H1 (cell line): ENCODE measurements around the gene SLC18A3. TPM values are rescaled to one million over a fixed set of nuclear protein-coding genes. Genes with fewer than 3 reads are reported as not detected.

Experiments
- CEBPB ChIP-seq: IDR thresholded peaks from 2 replicates; pipeline ENCODE4 v1.6.1; 2012; ENCODE audit warnings: low read depth, low read length
- GTF2F1 ChIP-seq: IDR thresholded peaks from 2 replicates; pipeline ENCODE4 v1.6.1; 2012; ENCODE audit warnings: low read depth, low read length, improper control_type of control experiment, borderline replicate concordance
- TAF1 ChIP-seq: IDR thresholded peaks from 2 replicates; pipeline ENCODE4 v1.6.1; 2011; ENCODE audit warnings: mild to moderate bottlenecking, low read depth, low read length
- polyA plus RNA-seq, 7 experiments: library from polyadenylated mRNA; depleted of rRNA in 3 of 7; stranded (reverse) in 5 of 7; unstranded in 2 of 7; fragments of >200 nt in 5 of 7; fragments of 200-250 nt in 2 of 7; gene quantifications; 1 replicate in 5 of 7; 2 replicates in 1 of 7; 4 replicates in 1 of 7; pipeline versions ENCODE4 v1.2.1 to v1.2.3, GENCODE V29; 2011 to 2013; ENCODE audit warnings: missing spikeins in 2 of 7, mixed read lengths in 2 of 7
- total RNA-seq: library from RNA; stranded (reverse); fragmentation: NEBNext Ultra II Directional; extraction: Animal tissue kit (Norgen Biotek cat#: 25700); gene quantifications from 2 replicates; pipeline ENCODE4 v1.2.1, GENCODE V29; 2021

The SLC18A3 gene
- total and polyA plus RNA-seq, 2 of the 8 experiments (the other 6 are each of a cell fraction or from before 2014, with no cell fraction given), result 0.17 TPM; not detected in 1

GRCh38 chr10:49578392-49578791 is 31.7 kb upstream of the SLC18A3 start (continued):
- no peak for TF ChIP-seq TAF1
- no peak for TF ChIP-seq GTF2F1
- no peak for TF ChIP-seq CEBPB
